IPS DF 19.7 (cell line): Measurements from ENCODE around the gene ZP2.
A peak's percentile ranks its signal among the peaks of the same experiment; 100 is the strongest.
"Not testable (repeated sequence)": the region's sequence is repeated elsewhere in the genome, so short reads cannot be mapped to it uniquely, and the experiment has no call there.

Source experiments
- DNase-seq: peaks from one replicate; pipeline ENCODE4 v3.0.0-alpha.2; 2013; ENCODE audit warnings: low read depth, low spot score

Gene ZP2

DNA sequence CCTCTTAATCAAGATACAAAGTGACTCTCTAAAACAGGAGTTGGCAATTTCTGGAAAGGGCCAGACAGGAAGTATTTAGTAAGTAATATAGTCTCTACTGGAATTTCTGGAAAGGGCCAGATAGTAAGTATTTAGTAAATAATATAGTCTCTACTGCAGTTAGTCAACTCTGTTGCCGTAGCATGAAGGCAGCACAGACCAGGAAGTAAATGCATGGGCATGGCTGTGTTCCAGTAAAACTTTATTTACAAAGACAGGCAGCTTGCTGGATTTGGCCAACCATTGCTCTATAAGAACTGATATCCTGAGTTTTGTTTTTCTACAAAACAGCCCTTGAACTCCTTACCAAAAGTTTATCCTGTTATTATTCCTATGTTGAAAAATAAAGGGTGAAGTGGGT is 36.0 kb downstream of the ZP2 start:
- DNase-seq = no peak

DNA sequence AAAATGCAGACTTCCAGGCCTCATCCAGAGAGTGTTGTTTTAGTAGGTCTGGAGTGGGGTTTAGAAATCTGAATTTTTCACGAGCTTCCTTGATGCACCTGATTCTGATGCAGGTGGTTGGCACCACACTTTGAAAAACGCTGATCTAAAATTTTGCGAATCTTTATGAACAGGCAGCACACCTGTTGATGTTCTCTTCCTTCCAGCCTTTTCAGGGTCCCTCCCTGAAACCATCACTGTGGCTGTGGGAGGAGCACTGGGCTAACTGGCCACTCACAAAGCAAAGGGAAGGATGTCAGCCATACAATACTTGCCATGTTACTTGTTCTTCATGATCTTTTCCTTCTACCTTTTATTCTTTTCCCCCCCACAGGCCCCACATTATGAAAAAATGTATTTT is 38.7 kb downstream of the ZP2 start:
- DNase-seq = no peak

DNA sequence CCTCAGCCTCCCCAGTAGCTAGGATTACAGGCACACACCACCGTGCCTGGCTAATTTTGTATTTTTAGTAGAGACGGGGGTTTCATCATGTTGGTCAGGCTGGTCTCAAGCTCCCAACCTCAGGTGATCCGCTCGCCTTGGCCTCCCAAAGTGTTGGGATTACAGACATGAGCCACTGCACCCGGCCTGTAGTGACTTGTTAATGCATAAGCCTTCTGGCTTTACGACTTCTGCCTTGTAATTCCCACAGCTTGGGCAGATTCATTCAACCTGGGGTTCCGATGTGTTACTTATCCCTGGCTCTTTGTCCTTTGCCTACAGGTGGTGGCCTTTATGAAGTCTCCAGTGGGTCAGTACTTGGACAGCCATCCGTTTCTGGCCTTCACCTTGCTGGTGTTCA is 41.3 kb downstream of the ZP2 start:
- DNase-seq = not testable (repeated sequence)

- no peak for DNase-seq
Observed at GRCh38 chr16:21169249-21169981, 42.0 kb downstream of the ZP2 start.

DNA sequence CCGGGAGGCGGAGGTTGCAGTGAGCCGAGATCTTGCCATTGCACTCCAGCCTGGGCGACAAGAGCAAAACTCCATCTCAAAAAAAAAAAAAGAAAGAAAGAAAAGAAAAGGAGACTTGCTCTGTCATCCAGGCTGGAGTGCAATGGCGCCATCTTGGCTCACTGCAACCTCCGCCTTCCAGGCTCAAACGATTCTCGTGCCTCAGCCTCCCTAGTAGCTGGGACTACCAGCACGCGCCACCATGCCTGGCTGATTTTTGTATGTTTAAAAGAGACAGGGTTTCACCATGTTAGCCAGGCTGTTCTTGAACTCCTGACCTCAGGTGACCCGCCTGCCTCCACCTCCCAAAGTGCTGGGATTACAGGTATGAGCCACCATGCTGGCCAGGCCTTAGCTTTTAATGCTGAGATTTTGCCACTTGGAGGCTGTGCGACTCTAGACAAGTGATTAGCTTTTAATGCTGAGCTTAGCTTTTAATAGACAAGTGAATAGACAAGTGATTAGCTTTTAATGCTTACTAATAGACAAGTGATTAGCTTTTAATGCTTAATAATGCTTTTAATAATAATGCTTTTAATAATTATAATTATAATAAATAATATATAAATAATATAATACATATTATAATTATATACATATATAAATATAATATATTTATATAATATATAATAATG is 43.3 kb downstream of the ZP2 start:
- DNase-seq = no peak

DNA sequence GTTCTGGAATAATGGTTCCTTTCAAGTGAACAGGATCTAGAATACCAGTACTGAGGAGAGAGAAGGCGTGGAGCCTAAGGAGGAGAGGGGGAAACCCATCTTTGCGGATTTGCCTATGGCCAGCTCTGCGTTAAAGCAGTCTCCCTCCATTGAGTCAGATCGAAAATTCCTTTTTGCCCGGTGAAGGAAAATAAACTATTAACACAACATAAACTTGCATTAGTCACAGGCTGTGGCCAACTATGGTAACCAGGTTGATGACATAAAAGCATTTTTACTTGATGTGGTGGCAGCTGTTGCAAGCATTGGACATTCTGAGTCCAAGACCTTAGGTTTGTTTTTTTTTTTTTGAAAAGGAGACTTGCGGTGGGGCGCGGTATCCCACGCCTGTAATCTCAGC is 44.0 kb downstream of the ZP2 start:
- DNase-seq = no peak

GRCh38 chr16:21166561-21166961 is 44.8 kb downstream of the ZP2 start:
- no peak for DNase-seq

- DNase-seq = no peak
Observed at GRCh38 chr16:21164521-21165168, 46.7 kb downstream of the ZP2 start.

- no peak for DNase-seq
Observed at GRCh38 chr16:21163576-21163975, 47.8 kb downstream of the ZP2 start.

DNA sequence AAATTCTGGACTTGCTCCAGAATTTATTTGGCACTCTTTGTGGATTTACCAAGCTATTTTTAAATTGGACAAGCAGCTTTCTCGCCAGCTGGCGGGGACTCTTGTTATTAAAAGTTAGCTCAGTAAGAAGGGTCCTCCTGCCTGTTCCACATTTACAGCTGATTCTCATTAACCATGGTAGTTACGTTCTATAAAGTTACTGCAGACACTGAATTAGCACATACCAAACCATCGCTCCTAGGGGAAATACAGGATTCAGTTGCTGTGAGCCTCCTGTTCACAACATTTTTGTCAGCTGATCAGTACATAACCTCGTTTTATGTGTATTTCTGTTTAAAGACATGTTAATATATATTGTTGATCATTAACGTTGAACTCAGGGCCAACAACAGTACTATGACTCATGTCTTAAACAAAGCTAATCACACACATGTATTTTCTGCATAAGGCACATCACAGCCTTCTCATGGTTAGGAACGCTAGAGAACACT is 48.7 kb downstream of the ZP2 start:
- DNase-seq = no peak

DNA sequence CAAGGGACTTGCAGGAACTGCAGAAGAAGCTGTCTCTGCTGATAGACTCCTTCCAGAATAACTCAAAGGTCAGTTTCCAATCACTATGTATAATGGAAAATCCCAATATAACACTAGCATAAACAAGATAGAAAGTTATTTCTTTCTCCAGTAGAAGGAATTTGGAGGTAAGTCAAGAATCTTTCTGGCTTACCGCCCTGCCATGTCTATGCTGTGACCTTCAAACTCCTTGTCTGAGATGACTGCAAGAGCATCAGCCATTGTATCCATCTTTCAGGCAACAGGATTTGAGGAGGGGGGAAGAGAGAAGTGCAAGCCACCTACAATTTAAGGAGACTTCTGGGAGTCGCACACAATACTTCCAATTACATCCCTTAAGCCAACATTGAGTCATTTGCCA is 50.2 kb downstream of the ZP2 start:
- DNase-seq = no peak

GRCh38 chr16:21160276-21160675 is 51.1 kb downstream of the ZP2 start:
- DNase-seq = no peak

GRCh38 chr16:21159281-21159951 is 52.0 kb downstream of the ZP2 start:
- no peak for DNase-seq

DNA sequence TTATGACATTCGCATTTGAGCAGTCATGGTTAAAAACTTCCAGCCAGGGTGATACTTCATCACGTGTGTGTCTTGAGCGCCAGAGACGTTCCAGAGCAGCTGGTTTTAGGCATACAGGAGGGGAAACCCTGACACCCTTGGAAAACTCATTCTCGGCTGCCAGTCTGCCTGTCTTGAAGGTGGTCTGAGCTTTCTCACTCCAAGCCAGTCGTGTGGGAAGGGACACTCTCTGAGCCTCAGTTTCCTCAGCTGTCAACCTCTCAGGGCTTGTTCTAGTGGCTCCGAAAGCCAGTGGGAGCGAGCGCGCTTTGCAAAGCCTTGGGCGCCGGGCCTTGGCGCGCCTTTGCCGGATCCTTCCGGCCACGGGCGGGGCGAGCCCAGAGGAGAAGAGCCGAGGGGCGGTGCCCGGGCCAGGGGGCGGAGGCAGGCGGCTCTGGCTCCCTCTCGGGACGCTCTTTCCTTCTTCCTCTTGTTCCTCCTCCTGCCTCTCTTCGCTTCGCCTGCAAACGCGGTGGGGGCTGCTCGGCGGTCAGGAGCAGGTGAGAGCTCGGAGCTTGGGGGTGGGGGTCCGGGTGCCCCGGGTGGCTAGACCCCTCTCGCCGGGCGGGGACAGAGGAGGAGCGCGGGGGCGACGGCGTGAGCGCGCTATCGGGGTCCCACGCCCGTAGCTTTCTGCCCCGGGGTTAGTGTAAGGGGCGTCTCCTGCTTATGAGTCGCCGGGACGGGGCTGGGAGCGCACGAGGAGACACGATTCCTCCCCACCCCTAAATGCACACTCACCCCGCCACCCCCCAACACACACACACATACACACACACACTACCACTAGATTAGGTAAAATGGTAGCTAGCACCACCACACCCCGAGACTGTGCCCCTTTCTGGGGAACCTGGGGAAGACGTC is 52.9 kb downstream of the ZP2 start, which contains the start of gene LDAF1:
LDAF1 (plus strand) TSS at position 467 of the 903 bp plus-strand sequence. CDS start 2,509 bp downstream, outside the sequence.
- DNase-seq = no peak

DNA sequence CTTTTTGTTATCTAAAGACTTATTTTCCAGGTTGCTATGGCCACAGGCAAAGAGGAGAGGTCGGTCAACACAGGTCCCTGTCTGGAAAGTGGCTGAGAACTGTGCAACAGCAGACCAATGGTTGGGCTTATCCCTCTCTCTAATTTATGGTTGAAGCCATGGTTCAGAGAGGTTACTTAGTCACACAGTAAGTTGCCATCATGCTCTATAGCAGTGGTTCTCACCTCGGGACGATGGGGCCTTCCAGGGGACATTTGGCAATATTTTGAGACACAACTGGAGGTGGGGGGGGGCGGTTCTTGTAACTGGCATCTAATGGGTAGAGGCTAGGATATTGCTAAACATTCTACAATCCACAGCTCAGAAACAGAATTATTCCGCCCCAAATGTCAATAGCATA is 53.7 kb downstream of the ZP2 start:
- DNase-seq = no peak

DNA sequence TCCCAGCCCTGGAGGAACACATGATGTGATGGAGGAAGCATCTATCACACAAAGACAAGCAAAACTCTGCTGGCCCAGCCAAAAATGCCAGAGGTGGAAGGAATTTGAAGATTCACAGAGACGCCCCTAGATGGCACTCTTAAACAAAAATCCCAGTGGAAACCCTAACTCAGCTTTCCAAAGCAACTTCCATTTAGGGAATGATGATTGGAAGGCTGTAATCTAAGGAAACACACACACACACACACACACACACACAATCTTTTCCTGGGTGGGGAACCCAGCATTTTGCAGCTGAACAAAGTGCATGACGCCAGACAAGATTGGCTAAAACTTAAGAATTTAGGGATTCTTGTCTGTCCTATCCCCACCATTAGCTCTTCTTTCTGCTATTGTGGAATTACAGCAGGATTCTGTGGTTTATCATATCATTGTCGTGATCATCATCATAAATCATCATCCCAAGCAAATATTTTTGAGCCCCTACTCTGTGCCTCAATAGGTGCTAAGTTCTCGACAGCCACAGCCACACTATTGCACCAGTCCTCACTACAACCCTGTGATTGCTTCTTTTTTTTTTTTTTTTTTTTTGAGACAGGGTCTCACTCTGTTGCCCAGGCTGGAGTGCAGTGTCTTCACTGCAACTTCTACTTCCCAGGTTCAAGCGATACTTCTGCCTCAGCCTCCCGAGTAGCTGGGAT is 54.5 kb downstream of the ZP2 start:
- DNase-seq = peak; percentile 54

DNA sequence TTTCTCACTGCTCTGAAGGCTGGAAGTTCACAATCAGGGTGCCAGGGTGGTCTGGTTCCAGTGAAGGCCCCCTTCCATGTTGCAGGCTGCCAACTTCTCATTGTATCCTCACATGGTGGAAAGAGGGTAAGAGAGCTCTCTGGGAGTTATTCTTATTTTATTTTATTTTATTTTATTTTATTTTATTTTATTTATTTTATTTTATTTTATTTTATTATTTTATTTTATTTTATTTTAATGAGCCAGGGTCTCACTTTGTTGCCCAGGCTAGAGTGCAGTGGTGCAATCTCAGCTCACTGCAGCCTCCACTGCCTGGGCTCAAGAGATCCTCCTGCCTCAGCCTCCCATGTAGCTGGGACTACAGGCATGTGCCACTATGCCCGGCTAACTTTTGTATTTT is 55.4 kb downstream of the ZP2 start:
- DNase-seq = not testable (repeated sequence)

DNA sequence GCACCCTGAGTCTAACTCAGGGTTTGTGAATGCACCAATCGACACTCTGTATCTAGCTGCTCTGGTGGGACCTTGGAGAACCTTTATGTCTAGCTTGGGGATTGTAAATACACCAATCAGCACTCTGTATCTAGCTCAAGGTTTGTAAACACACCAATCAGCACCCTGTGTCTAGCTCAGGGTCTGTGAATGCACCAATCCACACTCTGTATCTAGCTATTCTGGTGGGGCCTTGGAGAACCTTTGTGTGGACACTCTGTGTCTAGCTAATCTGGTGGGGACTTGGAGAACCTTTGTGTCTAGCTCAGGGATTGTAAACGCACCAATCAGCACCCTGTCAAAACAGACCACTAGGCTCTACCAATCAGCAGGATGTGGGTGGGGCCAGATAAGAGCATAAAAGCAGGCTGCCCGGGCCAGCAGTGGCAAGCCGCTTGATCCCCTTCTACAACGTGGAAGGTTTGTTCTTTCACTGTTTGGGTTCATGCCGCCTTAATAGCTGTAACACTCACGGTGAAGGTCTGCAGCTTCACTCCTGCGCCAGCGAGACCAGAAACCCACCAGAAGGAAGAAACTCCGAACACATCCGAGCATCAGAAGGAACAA is 58.1 kb downstream of the ZP2 start:
- DNase-seq = not testable (repeated sequence)

DNA sequence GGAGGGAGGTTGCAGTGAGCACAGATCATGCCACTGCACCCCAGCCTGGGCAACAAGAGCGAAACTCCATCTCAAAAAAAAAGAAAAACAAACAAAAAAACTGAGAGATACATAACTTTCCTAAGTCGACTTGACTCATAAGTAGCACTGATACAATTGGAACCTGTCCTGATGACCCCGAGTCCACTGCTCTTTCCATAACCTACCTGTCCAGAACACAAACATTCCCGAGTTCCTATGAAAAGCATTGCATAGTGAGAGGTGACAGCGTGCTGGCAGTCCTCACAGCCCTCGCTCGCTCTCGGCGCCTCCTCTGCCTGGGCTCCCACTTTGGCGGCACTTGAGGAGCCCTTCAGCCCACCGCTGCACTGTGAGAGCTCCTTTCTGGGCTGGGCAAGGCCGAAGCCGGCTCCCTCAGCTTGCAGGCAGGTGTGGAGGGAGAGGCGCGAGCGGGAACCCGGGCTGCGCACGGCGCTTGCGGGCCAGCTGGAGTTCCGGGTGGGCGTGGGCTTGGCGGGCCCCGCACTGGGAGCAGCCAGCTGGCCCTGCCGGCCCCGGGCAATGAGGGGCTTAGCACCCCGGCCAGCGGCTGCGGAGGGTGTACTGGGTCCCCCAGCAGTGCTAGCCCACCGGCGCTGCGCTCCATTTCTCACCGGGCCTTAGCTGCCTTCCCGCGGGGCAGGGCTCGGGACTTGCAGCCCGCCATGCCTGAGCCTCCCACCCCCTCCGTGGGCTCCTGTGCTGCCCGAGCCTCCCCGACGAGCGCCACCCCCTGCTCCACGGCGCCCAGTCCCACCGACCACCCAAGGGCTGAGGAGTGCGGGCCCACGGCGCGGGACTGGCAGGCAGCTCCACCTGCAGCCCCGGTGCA is 59.0 kb downstream of the ZP2 start:
- DNase-seq = not testable (repeated sequence)
